ENCODE results near the gene KRT86. TPM values are rescaled to one million over a fixed set of nuclear protein-coding genes. Genes with fewer than 3 reads are reported as not detected.

Gene KRT86
- total and polyA plus RNA-seq, 2 of the 8 experiments (the other 6 are each of a cell fraction or from before 2014, with no cell fraction given): 0.12 TPM; not detected in 1

DNA sequence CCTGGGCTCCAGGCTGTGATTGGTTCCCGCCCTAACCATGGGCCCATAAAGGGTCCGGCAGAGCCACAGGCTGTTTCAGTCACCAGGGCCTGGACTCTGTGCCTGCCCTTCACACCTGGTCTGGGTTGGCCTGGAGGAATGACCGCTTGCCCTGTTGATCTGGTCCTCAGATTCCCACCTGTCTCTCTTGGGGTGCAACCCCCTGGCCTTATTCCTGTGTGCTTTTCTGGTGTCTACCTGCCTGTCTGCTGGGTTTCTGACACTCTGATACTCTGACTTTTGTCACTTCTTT is 49.7 kb downstream of the KRT86 start (continued):
- TF ChIP-seq GABPA (IDR thresholded peaks at IDR 0.05; ENCODE audit: borderline replicate concordance, insufficient read depth, low read length) (no peak), RXRA (IDR thresholded peaks at IDR 0.05; ENCODE audit: insufficient read depth, low read depth, low read length) (no peak), YY1 (IDR thresholded peaks at IDR 0.05; ENCODE audit: low read depth, low read length) (no peak), ZNF274 (IDR thresholded peaks at IDR 0.05; ENCODE audit: borderline replicate concordance, extremely low read depth, low read length) (no peak)
